Activated gamma-delta T cell (primary cell): Measurements from ENCODE around the gene IFITM2.
A peak's percentile ranks its signal among the peaks of the same experiment; 100 is the strongest.
"Not testable (repeated sequence)": the region's sequence is repeated elsewhere in the genome, so short reads cannot be mapped to it uniquely, and the experiment has no call there.

Experiments
- DNase-seq: peaks from one replicate; lab custom pipeline; 2025; lab: John Stamatoyannopoulos, UW

Gene IFITM2

GRCh38 chr11:281486-282161, 26.0 kb upstream of the IFITM2 start:
- DNase-seq, result no peak

- no peak for DNase-seq
Observed at GRCh38 chr11:282171-282570, 25.4 kb upstream of the IFITM2 start.

GRCh38 chr11:282630-283360, 24.8 kb upstream of the IFITM2 start:
- DNase-seq, result no peak

GRCh38 chr11:283405-284104, 24.1 kb upstream of the IFITM2 start:
- DNase-seq, result no peak

GRCh38 chr11:284105-285020, 23.3 kb upstream of the IFITM2 start:
- DNase-seq, result no peak

GRCh38 chr11:285021-285893, 22.4 kb upstream of the IFITM2 start:
- DNase-seq, result no peak

- no peak for DNase-seq
Observed at GRCh38 chr11:285894-286220, 21.8 kb upstream of the IFITM2 start.

- DNase-seq, result not testable (repeated sequence)
Observed at GRCh38 chr11:286977-287820, 20.4 kb upstream of the IFITM2 start.

- no peak for DNase-seq
Observed at GRCh38 chr11:287821-288477, 19.7 kb upstream of the IFITM2 start.

- peak; percentile 57 for DNase-seq
Observed at GRCh38 chr11:288478-289397, 18.9 kb upstream of the IFITM2 start, which contains the start of gene PGGHG. Gene PGGHG, plus strand, starts transcription at chr11:289126. Its CDS starts 691 bp downstream, at chr11:289817.

GRCh38 chr11:289398-289711, 18.3 kb upstream of the IFITM2 start:
- no peak for DNase-seq

GRCh38 chr11:289712-290620, 17.6 kb upstream of the IFITM2 start:
- DNase-seq, result no peak

GRCh38 chr11:290621-291231, 16.9 kb upstream of the IFITM2 start:
- no peak for DNase-seq

GRCh38 chr11:291281-292210, 16.1 kb upstream of the IFITM2 start:
- DNase-seq, result no peak

- DNase-seq, result no peak
Observed at GRCh38 chr11:292211-293121, 15.2 kb upstream of the IFITM2 start.
